SK-N-MC (cell line): ENCODE data around the gene FAM9C.

ENCODE experiments used
- DNase-seq: peaks from one replicate; pipeline ENCODE4 v3.0.0-alpha.2; 2011; ENCODE audit warnings: low read depth, low spot score
- H3K27ac ChIP-seq: fragments of 200-600 bp; sonication (generic); 2 replicates; pipeline ENCODE4 v1.5.1; 2016; ENCODE audit warnings: mixed run types
- H3K36me3 ChIP-seq: fragments of 200-600 bp; sonication (generic); 2 replicates; pipeline ENCODE4 v1.6.1; 2017; ENCODE audit warnings: antibody characterized with exemption, low read length, mixed read lengths; ENCODE audit not compliant: insufficient read depth
- H3K4me3 ChIP-seq: fragments of 200-600 bp; sonication (generic); 2 replicates; pipeline ENCODE4 v1.5.1; 2016
- H3K9ac ChIP-seq: fragments of 200-600 bp; sonication (generic); 2 replicates; pipeline ENCODE4 v1.8.0; 2017; ENCODE audit warnings: mixed run types, mixed read lengths; ENCODE audit not compliant: insufficient read length
- H3K9me3 ChIP-seq: fragments of 200-600 bp; sonication (generic); 2 replicates; pipeline ENCODE4 v1.6.1; 2017; ENCODE audit warnings: low read depth, mild to moderate bottlenecking, antibody characterized with exemption, low read length, moderate library complexity, mixed read lengths
- EZH2 ChIP-seq: fragments of 200-600 bp; sonication (generic); IDR thresholded peaks from one replicate; pipeline ENCODE4 v1.6.1; 2017; ENCODE audit warnings: antibody characterized with exemption
- FOXP2 ChIP-seq: optimal IDR thresholded peaks from 2 replicates; pipeline ENCODE3; 2011; ENCODE audit warnings: mild to moderate bottlenecking, moderate library complexity; ENCODE audit not compliant: insufficient read depth; ENCODE audit errors: extremely low read length, control extremely low read depth
- POLR2AphosphoS5 ChIP-seq: IDR thresholded peaks from 2 replicates; pipeline ENCODE4 v1.6.1; 2012; ENCODE audit warnings: mild to moderate bottlenecking, low read depth, low read length, borderline replicate concordance

Gene FAM9C

GRCh38 chrX:13059637-13060499, 15.4 kb upstream of the FAM9C start:
- Histone ChIP-seq H3K36me3 (no peaks in the 10 kb centered on the region), H3K9me3 (no peaks in the 10 kb centered on the region), H3K4me3 (no peak overlapping the region), H3K9ac (no peak overlapping the region), H3K27ac (no peak overlapping the region)
- no peak for TF ChIP-seq EZH2
- TF ChIP-seq FOXP2, result no peak
- no peak for TF ChIP-seq POLR2AphosphoS5
- no peak for DNase-seq

GRCh38 chrX:13055486-13055885, 11.1 kb upstream of the FAM9C start:
- H3K9ac ChIP-seq, result no peak overlapping the region
- no peak overlapping the region for H3K27ac ChIP-seq
- no peaks in the 10 kb centered on the region for H3K36me3 ChIP-seq
- DNase-seq, result no peak
- no peaks in the 10 kb centered on the region for H3K9me3 ChIP-seq
- TF ChIP-seq EZH2 (no peak), POLR2AphosphoS5 (no peak), FOXP2 (no peak)
- H3K4me3 ChIP-seq, result no peak overlapping the region

- Histone ChIP-seq H3K27ac (no peak overlapping the region), H3K9me3 (no peaks in the 10 kb centered on the region), H3K4me3 (no peak overlapping the region), H3K9ac (no peak overlapping the region), H3K36me3 (no peaks in the 10 kb centered on the region)
- no peak for TF ChIP-seq EZH2
- no peak for TF ChIP-seq POLR2AphosphoS5
- TF ChIP-seq FOXP2, result no peak
- DNase-seq, result no peak
These were observed 8.8 kb upstream of the FAM9C start for GRCh38 chrX:13053171-13053570.

- Histone ChIP-seq H3K9ac (no peak overlapping the region), H3K4me3 (no peak overlapping the region), H3K9me3 (no peaks in the 10 kb centered on the region), H3K27ac (no peak overlapping the region), H3K36me3 (no peaks in the 10 kb centered on the region)
- no peak for DNase-seq
- TF ChIP-seq POLR2AphosphoS5, result no peak
- TF ChIP-seq FOXP2, result no peak
- TF ChIP-seq EZH2, result no peak
These were observed 7.2 kb upstream of the FAM9C start for GRCh38 chrX:13051529-13052172.

- TF ChIP-seq EZH2 (no peak), POLR2AphosphoS5 (no peak)
- H3K9ac ChIP-seq, result no peak overlapping the region
- no peaks in the 10 kb centered on the region for H3K36me3 ChIP-seq
- no peak for DNase-seq
- no peak overlapping the region for H3K4me3 ChIP-seq
- no peaks in the 10 kb centered on the region for H3K9me3 ChIP-seq
- no peak overlapping the region for H3K27ac ChIP-seq
These were observed 6.7 kb upstream of the FAM9C start for GRCh38 chrX:13051167-13051528.

- Histone ChIP-seq H3K4me3 (no peak overlapping the region), H3K9me3 (no peaks in the 10 kb centered on the region), H3K27ac (no peak overlapping the region), H3K36me3 (no peaks in the 10 kb centered on the region), H3K9ac (no peak overlapping the region)
- TF ChIP-seq EZH2 (no peak), POLR2AphosphoS5 (no peak)
- DNase-seq, result no peak
These were observed 5.7 kb upstream of the FAM9C start for GRCh38 chrX:13050151-13050550.

GRCh38 chrX:13048280-13048679, 3.9 kb upstream of the FAM9C start:
- Histone ChIP-seq H3K27ac (no peak overlapping the region), H3K36me3 (no peaks in the 10 kb centered on the region), H3K9ac (no peak overlapping the region), H3K9me3 (no peaks in the 10 kb centered on the region), H3K4me3 (no peak overlapping the region)
- TF ChIP-seq POLR2AphosphoS5 (no peak), FOXP2 (no peak)
- DNase-seq, result no peak

GRCh38 chrX:13047759-13048158, 3.3 kb upstream of the FAM9C start:
- Histone ChIP-seq H3K4me3 (no peak overlapping the region), H3K27ac (no peak overlapping the region), H3K9ac (no peak overlapping the region), H3K36me3 (no peaks in the 10 kb centered on the region), H3K9me3 (no peaks in the 10 kb centered on the region)
- no peak for DNase-seq
- no peak for TF ChIP-seq POLR2AphosphoS5
- TF ChIP-seq EZH2, result no peak
- TF ChIP-seq FOXP2, result no peak
